Measurements from ENCODE around the gene ZNF678. TPM values are rescaled to one million over a fixed set of nuclear protein-coding genes. Genes with fewer than 3 reads are reported as not detected.
"Not testable (repeated sequence)": the region's sequence is repeated elsewhere in the genome, so short reads cannot be mapped to it uniquely, and the experiment has no call there.

Gene ZNF678
- total and polyA plus RNA-seq, 9 donors: 4.3 to 17.3 (median 8.5) TPM

DNA sequence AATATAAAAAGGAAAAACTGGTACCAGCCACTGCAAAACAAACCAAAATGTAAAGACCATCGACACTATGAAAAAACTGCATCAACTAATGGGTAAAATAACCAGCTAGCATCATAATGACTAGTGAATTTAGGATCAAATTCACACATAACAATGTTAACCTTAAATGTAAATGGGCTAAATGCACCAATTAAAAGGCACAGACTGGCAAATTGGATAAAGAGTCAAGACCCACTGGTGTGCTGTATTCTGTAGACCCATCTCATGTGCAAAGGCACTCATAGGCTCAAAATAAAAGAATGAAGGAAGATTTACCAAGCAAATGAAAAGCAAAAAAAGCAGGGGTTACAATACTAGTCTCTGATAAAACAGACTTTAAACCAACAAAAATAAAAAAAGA lies 138.3 kb downstream of the ZNF678 start:
- H3K4me3 ChIP-seq (ENCODE audit: low read length); H3K36me3 ChIP-seq (ENCODE audit: control insufficient read depth, insufficient read depth, low read length); H3K4me1 ChIP-seq (ENCODE audit: control insufficient read depth, insufficient read depth, low read length); H3K27me3 ChIP-seq (ENCODE audit: control insufficient read depth, insufficient read depth, low read length); DNase-seq; H3K27ac ChIP-seq (ENCODE audit: low read length): not testable (repeated sequence)
- H3K9me3 ChIP-seq (replicated peaks; ENCODE audit: control insufficient read depth, low read depth, low read length): peaks cover 15% of the 10 kb centered on the region
- WGBS (ENCODE audit: insufficient coverage): no CpG with 5 or more reads among the region's 1 CpG

DNA sequence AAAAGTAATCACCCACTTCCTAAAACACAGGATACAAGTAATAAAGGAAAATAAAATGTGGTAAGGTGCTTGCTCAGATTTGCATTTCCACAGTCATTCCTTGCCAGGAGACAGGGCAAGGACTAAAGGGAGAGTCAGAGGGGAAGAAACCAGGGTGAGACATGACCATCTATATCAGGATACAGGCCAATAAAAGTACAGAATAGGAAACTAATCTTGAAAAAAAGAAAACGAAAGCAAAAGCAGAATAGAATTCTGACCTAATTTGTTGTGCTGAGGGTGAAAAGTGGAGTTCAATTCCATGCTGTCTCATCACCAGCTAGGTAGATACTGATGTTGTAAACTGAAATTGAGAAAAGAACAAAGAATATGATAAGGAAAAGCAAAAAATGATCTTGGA lies 144.5 kb downstream of the ZNF678 start:
- no peak for DNase-seq
- Histone ChIP-seq H3K27me3 (ENCODE audit: control insufficient read depth, insufficient read depth, low read length) (no peaks in the 10 kb centered on the region), H3K4me1 (ENCODE audit: control insufficient read depth, insufficient read depth, low read length) (no peaks in the 10 kb centered on the region), H3K36me3 (ENCODE audit: control insufficient read depth, insufficient read depth, low read length) (no peaks in the 10 kb centered on the region), H3K9me3 (replicated peaks; ENCODE audit: control insufficient read depth, low read depth, low read length) (peaks cover 8% of the 10 kb centered on the region), H3K27ac (ENCODE audit: low read length) (no peak overlapping the region), H3K4me3 (ENCODE audit: low read length) (no peak overlapping the region)
- 63% methylated on average over 1 of the region's 1 CpG for WGBS (ENCODE audit: insufficient coverage)

DNA sequence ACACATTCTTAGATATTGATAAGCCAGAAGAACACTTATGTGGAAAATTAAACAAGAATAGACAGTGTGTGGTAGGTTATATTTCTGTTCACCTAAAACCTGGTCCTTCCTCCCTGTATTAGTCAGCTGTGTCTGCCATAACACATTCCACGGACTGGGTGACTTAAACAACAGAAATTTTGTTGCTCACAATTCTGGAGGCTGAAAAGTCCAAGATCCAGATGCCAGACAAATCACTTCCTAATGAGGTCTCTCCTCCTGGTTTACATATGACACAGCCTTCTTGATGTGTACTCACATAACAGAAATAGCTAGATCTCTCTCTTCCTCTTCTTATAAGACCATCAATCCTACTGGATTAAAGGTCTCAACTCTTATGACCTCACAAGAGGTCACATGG lies 146.1 kb downstream of the ZNF678 start:
- DNase-seq: no peak
- no peak overlapping the region for H3K27ac ChIP-seq (ENCODE audit: low read length)
- peaks cover 17% of the 10 kb centered on the region for H3K9me3 ChIP-seq (replicated peaks; ENCODE audit: control insufficient read depth, low read depth, low read length)
- no peaks in the 10 kb centered on the region for H3K36me3 ChIP-seq (ENCODE audit: control insufficient read depth, insufficient read depth, low read length)
- no peaks in the 10 kb centered on the region for H3K4me1 ChIP-seq (ENCODE audit: control insufficient read depth, insufficient read depth, low read length)
- WGBS (ENCODE audit: insufficient coverage): 86% methylated on average over 1 of the region's 1 CpG
- no peak overlapping the region for H3K4me3 ChIP-seq (ENCODE audit: low read length)
- H3K27me3 ChIP-seq (ENCODE audit: control insufficient read depth, insufficient read depth, low read length): no peaks in the 10 kb centered on the region

DNA sequence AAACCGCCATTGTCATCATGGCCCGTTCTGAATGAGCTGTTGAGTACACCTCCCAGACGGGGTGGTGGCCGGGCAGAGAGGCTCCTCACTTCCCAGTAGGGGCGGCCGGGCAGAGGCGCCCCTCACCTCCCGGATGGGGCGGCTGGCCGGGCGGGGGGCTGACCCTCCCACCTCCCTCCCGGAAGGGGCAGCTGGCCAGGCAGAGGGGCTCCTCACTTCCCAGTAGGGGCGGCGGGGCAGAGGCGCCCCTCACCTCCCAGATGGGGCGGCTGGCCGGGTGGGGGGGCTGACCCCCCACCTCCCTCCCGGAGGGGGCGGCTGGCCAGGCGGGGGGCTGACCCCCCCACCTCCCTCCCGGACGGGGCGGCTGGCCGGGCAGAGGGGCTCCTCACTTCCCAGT lies 147.1 kb downstream of the ZNF678 start:
- not testable (repeated sequence) for DNase-seq; H3K36me3 ChIP-seq (ENCODE audit: control insufficient read depth, insufficient read depth, low read length); H3K4me3 ChIP-seq (ENCODE audit: low read length); H3K27me3 ChIP-seq (ENCODE audit: control insufficient read depth, insufficient read depth, low read length); H3K4me1 ChIP-seq (ENCODE audit: control insufficient read depth, insufficient read depth, low read length); H3K27ac ChIP-seq (ENCODE audit: low read length)
- 96% methylated on average over 8 of the region's 24 CpGs for WGBS (ENCODE audit: insufficient coverage)
- H3K9me3 ChIP-seq (replicated peaks; ENCODE audit: control insufficient read depth, low read depth, low read length): peaks cover 22% of the 10 kb centered on the region

DNA sequence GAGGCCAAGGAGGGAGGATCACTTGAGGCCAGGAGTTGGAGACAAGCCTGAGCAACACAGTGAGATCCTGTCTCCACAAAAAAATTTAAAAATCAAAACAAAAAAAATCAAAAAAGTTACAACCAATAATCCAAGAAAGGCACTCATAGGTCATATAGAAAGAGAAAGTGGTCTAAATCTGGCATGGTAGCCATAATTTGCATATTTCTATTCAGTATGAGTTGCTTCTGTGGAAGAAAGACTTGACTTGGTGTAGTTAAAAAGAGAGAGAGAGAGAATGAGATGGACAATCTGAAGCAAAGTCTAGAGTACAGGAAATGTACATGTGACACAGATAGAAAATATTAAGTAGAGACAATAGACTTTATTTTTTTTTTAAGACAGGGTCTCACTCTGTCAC lies 149.3 kb downstream of the ZNF678 start:
- Histone ChIP-seq H3K36me3 (ENCODE audit: control insufficient read depth, insufficient read depth, low read length) (no peaks in the 10 kb centered on the region), H3K4me1 (ENCODE audit: control insufficient read depth, insufficient read depth, low read length) (no peaks in the 10 kb centered on the region), H3K27me3 (ENCODE audit: control insufficient read depth, insufficient read depth, low read length) (no peaks in the 10 kb centered on the region), H3K4me3 (ENCODE audit: low read length) (no peak overlapping the region), H3K27ac (ENCODE audit: low read length) (no peak overlapping the region), H3K9me3 (replicated peaks; ENCODE audit: control insufficient read depth, low read depth, low read length) (peaks cover 22% of the 10 kb centered on the region)
- DNase-seq: no peak

DNA sequence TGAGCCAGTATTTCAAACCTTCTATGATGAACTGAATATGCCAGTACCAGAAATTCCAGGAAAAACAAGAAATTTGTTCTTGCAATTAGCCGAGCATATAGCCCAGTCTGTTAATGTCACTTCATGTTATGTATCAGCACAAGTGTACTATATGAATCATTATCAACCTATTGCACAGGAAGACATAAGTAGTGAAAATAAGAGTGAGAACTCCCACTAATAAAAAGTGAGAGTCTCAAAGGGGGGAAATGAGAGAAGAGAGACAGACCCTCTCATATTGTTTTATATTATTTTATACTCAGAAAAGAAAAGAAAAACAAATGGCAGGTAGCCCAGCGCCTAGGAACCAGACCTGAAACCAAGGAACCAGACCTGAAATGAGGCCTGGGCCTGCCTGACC lies 155.6 kb downstream of the ZNF678 start:
- DNase-seq: no peak
- Histone ChIP-seq H3K36me3 (ENCODE audit: control insufficient read depth, insufficient read depth, low read length) (no peaks in the 10 kb centered on the region), H3K27me3 (ENCODE audit: control insufficient read depth, insufficient read depth, low read length) (no peaks in the 10 kb centered on the region), H3K4me3 (ENCODE audit: low read length) (no peak overlapping the region), H3K27ac (ENCODE audit: low read length) (no peak overlapping the region), H3K4me1 (ENCODE audit: control insufficient read depth, insufficient read depth, low read length) (no peaks in the 10 kb centered on the region), H3K9me3 (replicated peaks; ENCODE audit: control insufficient read depth, low read depth, low read length) (peaks cover 41% of the 10 kb centered on the region)
- no CpG with 5 or more reads among the region's 2 CpGs for WGBS (ENCODE audit: insufficient coverage)

DNA sequence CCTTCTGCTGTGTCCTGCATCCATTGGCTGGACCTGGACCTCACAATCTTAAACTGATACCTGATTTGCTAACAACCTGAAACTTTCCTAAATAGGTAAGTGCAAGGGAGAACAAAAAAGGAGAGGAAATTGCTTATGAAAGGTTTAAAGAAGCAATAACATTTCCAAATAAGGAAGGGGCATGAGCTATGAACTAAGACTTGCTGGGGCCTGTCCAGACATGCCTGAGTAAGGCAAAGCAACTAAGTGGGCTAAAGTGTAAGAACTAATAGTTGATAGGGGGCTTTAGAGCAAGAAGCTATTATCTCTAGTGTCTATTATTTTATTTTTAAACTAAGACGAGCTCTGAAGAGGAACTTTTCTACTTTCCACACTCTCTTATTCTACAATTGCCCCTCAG lies 160.1 kb downstream of the ZNF678 start:
- Histone ChIP-seq H3K9me3 (replicated peaks; ENCODE audit: control insufficient read depth, low read depth, low read length) (peaks cover 29% of the 10 kb centered on the region), H3K27ac (ENCODE audit: low read length) (no peak overlapping the region), H3K36me3 (ENCODE audit: control insufficient read depth, insufficient read depth, low read length) (no peaks in the 10 kb centered on the region), H3K4me3 (ENCODE audit: low read length) (no peak overlapping the region), H3K27me3 (ENCODE audit: control insufficient read depth, insufficient read depth, low read length) (peaks cover 5% of the 10 kb centered on the region), H3K4me1 (ENCODE audit: control insufficient read depth, insufficient read depth, low read length) (peaks cover 13% of the 10 kb centered on the region)
- WGBS (ENCODE audit: insufficient coverage): no CpG with 5 or more reads among the region's 1 CpG
- DNase-seq: no peak

DNA sequence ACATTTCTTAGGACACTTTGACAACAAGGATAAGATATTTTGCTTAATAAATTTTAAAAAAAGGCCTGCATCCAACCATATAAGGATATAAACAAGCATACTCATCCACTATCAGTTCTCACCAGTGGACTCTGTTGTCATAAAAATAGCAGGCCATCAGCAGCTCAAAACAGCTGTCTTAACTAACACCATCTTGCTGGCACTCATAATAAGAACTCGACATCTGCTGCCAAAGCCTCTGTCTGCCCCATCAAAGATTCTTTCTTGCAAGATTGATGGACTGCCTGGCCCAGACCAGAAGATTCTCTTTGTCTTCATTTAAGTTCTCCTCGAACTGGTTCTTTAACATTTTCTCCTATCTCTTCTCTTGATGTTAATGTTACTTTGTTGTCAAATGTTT lies 161.7 kb downstream of the ZNF678 start:
- Histone ChIP-seq H3K27ac (ENCODE audit: low read length) (peak overlapping the region; percentile 24), H3K36me3 (ENCODE audit: control insufficient read depth, insufficient read depth, low read length) (no peaks in the 10 kb centered on the region), H3K4me1 (ENCODE audit: control insufficient read depth, insufficient read depth, low read length) (peaks cover 28% of the 10 kb centered on the region), H3K27me3 (ENCODE audit: control insufficient read depth, insufficient read depth, low read length) (peaks cover 5% of the 10 kb centered on the region), H3K9me3 (replicated peaks; ENCODE audit: control insufficient read depth, low read depth, low read length) (peaks cover 19% of the 10 kb centered on the region), H3K4me3 (ENCODE audit: low read length) (no peak overlapping the region)
- 67% methylated on average over 1 of the region's 2 CpGs for WGBS (ENCODE audit: insufficient coverage)
- DNase-seq: peak; percentile 52

DNA sequence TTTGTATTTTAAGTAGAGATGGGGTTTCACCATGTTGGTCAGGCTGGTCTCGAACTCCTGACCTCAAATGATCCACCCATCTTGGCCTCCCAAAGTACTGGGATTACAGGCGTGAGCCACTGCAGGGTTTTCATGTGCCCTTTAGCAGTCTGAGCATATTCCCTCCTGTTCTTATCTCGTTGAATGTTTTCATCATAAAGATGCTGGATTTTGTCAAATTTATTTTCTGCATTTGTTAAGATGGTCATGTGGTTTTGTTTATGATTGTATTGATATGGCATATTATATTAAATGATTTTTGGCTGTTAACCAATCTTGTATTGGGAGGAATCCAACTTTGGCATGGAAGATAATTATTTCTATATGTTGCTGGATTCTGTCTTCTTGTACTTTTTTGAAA lies 163.0 kb downstream of the ZNF678 start:
- peaks cover 35% of the 10 kb centered on the region for H3K4me1 ChIP-seq (ENCODE audit: control insufficient read depth, insufficient read depth, low read length)
- peaks cover 8% of the 10 kb centered on the region for H3K9me3 ChIP-seq (replicated peaks; ENCODE audit: control insufficient read depth, low read depth, low read length)
- DNase-seq: no peak
- no peak overlapping the region for H3K27ac ChIP-seq (ENCODE audit: low read length)
- H3K27me3 ChIP-seq (ENCODE audit: control insufficient read depth, insufficient read depth, low read length): peaks cover 5% of the 10 kb centered on the region
- 80% methylated on average over 1 of the region's 3 CpGs for WGBS (ENCODE audit: insufficient coverage)
- no peak overlapping the region for H3K4me3 ChIP-seq (ENCODE audit: low read length)
- peaks cover 7% of the 10 kb centered on the region for H3K36me3 ChIP-seq (ENCODE audit: control insufficient read depth, insufficient read depth, low read length)
